ENCODE results near the gene UNC13B. TPM values are rescaled to one million over a fixed set of nuclear protein-coding genes. Genes with fewer than 3 reads are reported as not detected.

Gene UNC13B
- total and polyA plus RNA-seq, 2 experiments from 2014 or later = 8.7 to 52.1 TPM

DNA sequence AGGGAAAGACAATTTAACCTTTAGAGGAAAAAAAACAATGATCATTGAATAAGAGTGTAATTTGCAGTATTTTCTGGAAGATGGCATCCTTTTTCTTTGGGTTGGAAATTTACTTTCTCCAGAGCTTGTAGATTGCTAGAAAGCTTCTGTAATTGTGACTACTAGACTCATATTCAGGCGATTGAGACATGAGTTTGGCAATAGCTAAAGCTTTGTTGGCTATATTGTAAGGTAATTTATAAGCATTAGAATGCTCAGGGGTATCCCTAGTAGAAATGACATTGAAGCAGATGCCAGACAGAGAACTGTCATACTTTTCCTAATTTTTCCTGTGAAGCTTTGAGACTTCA lies 115.3 kb downstream of the UNC13B start:
- no peak overlapping the region for H3K27ac ChIP-seq (ENCODE audit: low read depth)
- Mint-ChIP-seq H3K4me1 (peaks cover 2% of the 10 kb centered on the region; the same call in 2 of the 3 replicates), H3K36me3 (ENCODE audit: low read depth) (no peaks in the 10 kb centered on the region), H3K4me3 (no peak overlapping the region), H3K9me3 (no peaks in the 10 kb centered on the region), H3K27me3 (ENCODE audit: insufficient read depth, low read depth, poor library complexity) (peaks cover 2% of the 10 kb centered on the region), H3K27ac (no peak overlapping the region)
- H3K4me1 ChIP-seq (ENCODE audit: insufficient read depth) = no peaks in the 10 kb centered on the region
- 0 out of 2 replicates have a peak, but pooled peaks cover 3% of the 10 kb centered on the region for H4K20me1 ChIP-seq (replicated peaks; ENCODE audit: insufficient read depth)
- no peak overlapping the region for H3K4me3 ChIP-seq
- no peak overlapping the region for H2AFZ ChIP-seq
- DNase-seq (ENCODE audit: low spot score) (no peak), ATAC-seq (no peak)
- no peaks in the 10 kb centered on the region for H3K79me2 ChIP-seq (replicated peaks; ENCODE audit: insufficient read depth)
- no peaks in the 10 kb centered on the region for H3K9me2 ChIP-seq (ENCODE audit: insufficient read depth)
- H3F3A ChIP-seq (replicated peaks; ENCODE audit: low read depth) = no peaks in the 10 kb centered on the region
- no peaks in the 10 kb centered on the region for H3K27me3 ChIP-seq (ENCODE audit: insufficient read depth)
- no peaks in the 10 kb centered on the region for H3K36me3 ChIP-seq (ENCODE audit: insufficient read depth)
- no peak overlapping the region for H3K4me2 ChIP-seq
- TF ChIP-seq, protein P1, sequence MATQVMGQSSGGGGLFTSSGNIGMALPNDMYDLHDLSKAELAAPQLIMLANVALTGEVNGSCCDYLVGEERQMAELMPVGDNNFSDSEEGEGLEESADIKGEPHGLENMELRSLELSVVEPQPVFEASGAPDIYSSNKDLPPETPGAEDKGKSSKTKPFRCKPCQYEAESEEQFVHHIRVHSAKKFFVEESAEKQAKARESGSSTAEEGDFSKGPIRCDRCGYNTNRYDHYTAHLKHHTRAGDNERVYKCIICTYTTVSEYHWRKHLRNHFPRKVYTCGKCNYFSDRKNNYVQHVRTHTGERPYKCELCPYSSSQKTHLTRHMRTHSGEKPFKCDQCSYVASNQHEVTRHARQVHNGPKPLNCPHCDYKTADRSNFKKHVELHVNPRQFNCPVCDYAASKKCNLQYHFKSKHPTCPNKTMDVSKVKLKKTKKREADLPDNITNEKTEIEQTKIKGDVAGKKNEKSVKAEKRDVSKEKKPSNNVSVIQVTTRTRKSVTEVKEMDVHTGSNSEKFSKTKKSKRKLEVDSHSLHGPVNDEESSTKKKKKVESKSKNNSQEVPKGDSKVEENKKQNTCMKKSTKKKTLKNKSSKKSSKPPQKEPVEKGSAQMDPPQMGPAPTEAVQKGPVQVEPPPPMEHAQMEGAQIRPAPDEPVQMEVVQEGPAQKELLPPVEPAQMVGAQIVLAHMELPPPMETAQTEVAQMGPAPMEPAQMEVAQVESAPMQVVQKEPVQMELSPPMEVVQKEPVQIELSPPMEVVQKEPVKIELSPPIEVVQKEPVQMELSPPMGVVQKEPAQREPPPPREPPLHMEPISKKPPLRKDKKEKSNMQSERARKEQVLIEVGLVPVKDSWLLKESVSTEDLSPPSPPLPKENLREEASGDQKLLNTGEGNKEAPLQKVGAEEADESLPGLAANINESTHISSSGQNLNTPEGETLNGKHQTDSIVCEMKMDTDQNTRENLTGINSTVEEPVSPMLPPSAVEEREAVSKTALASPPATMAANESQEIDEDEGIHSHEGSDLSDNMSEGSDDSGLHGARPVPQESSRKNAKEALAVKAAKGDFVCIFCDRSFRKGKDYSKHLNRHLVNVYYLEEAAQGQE (IDR thresholded peaks at IDR 0.05; ENCODE audit: unreplicated experiment) = no peak
- TF ChIP-seq ETS1 (IDR thresholded peaks at IDR 0.05) = no peak
- TF ChIP-seq ZNF462 (CRISPR knock-in tag; IDR thresholded peaks at IDR 0.05) = no peak
- TF ChIP-seq POLR2AphosphoS5 (IDR thresholded peaks at IDR 0.05; ENCODE audit: low read depth) = no peak
- TF ChIP-seq EZH2phosphoT487 (IDR thresholded peaks at IDR 0.05; ENCODE audit: unreplicated experiment) = no peak
- TF ChIP-seq NANOG (IDR thresholded peaks at IDR 0.05; ENCODE audit: borderline replicate concordance) = no peak
- TF ChIP-seq ZNF331 (CRISPR knock-in tag; IDR thresholded peaks at IDR 0.05; ENCODE audit: low read depth) = no peak
- TF ChIP-seq CREB1 (CRISPR knock-in tag; IDR thresholded peaks at IDR 0.05; ENCODE audit: low read depth) = no peak
- TF ChIP-seq EZH2 (IDR thresholded peaks at IDR 0.05; ENCODE audit: low read depth, unreplicated experiment) = no peak
- no peak for TF ChIP-seq STAT1 (IDR thresholded peaks at IDR 0.05; ENCODE audit: unreplicated experiment)
- TF ChIP-seq, protein P2, sequence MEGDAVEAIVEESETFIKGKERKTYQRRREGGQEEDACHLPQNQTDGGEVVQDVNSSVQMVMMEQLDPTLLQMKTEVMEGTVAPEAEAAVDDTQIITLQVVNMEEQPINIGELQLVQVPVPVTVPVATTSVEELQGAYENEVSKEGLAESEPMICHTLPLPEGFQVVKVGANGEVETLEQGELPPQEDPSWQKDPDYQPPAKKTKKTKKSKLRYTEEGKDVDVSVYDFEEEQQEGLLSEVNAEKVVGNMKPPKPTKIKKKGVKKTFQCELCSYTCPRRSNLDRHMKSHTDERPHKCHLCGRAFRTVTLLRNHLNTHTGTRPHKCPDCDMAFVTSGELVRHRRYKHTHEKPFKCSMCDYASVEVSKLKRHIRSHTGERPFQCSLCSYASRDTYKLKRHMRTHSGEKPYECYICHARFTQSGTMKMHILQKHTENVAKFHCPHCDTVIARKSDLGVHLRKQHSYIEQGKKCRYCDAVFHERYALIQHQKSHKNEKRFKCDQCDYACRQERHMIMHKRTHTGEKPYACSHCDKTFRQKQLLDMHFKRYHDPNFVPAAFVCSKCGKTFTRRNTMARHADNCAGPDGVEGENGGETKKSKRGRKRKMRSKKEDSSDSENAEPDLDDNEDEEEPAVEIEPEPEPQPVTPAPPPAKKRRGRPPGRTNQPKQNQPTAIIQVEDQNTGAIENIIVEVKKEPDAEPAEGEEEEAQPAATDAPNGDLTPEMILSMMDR (conservative IDR thresholded peaks at IDR 0.05; ENCODE audit: low read depth in 2 of 2) = no peak
- no peak for TF ChIP-seq JUNB (IDR thresholded peaks at IDR 0.05; ENCODE audit: unreplicated experiment)
